Measurements from ENCODE around the gene YPEL5. TPM values are rescaled to one million over a fixed set of nuclear protein-coding genes. Genes with fewer than 3 reads are reported as not detected.

The YPEL5 gene
- total RNA-seq, 1 donor from 2014 or later: 120 TPM

DNA sequence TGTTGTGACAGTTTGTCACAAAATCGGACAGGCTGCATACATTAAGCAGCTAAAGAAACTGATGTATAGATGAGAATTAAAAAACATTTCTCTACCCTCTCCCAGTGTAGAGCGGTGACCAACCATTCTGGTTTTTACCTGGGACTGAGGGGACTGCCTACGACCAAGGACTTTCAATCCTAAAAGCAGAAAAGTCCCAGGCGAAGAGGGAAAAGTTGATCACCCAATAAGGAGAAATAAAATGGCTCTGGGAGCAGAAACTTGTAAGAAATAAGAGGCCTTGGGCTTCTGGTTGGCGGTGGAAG is 30.9 kb upstream of the YPEL5 start:
- Mint-ChIP-seq H3K36me3 (ENCODE audit: low read depth, unreplicated experiment) (no peaks in the 10 kb centered on the region), H3K27ac (ENCODE audit: unreplicated experiment) (no peak overlapping the region)

DNA sequence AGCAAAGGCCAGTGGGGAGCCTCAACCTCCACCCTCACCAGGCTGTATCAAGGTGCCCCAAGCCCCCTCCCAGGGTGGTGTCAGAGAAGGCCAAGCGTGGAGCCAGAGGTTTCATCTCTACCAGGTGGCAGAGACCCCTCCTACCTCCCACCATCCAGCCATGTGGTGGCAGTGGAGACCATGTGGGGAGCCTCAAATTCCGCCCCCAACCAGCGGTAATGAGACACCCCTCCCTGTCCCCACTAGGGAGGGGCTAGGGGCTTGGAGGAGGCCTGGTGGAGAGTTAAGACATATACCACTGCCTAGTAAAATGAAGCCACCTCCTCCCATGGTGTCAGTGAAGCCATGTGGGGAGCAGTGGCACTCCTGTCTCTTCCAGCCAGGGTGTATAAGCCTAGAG is 24.4 kb upstream of the YPEL5 start:
- TF ChIP-seq, protein P1, sequence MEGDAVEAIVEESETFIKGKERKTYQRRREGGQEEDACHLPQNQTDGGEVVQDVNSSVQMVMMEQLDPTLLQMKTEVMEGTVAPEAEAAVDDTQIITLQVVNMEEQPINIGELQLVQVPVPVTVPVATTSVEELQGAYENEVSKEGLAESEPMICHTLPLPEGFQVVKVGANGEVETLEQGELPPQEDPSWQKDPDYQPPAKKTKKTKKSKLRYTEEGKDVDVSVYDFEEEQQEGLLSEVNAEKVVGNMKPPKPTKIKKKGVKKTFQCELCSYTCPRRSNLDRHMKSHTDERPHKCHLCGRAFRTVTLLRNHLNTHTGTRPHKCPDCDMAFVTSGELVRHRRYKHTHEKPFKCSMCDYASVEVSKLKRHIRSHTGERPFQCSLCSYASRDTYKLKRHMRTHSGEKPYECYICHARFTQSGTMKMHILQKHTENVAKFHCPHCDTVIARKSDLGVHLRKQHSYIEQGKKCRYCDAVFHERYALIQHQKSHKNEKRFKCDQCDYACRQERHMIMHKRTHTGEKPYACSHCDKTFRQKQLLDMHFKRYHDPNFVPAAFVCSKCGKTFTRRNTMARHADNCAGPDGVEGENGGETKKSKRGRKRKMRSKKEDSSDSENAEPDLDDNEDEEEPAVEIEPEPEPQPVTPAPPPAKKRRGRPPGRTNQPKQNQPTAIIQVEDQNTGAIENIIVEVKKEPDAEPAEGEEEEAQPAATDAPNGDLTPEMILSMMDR (IDR thresholded peaks at IDR 0.05; ENCODE audit: unreplicated experiment): no peak
- DNase-seq (ENCODE audit: low spot score): no peak
- Mint-ChIP-seq H3K9me3 (ENCODE audit: unreplicated experiment) (peaks cover 3% of the 10 kb centered on the region), H3K36me3 (ENCODE audit: low read depth, unreplicated experiment) (peaks cover 7% of the 10 kb centered on the region), H3K27ac (ENCODE audit: unreplicated experiment) (no peak overlapping the region), H3K4me1 (ENCODE audit: unreplicated experiment) (peaks cover 3% of the 10 kb centered on the region), H3K27me3 (ENCODE audit: unreplicated experiment) (no peaks in the 10 kb centered on the region), H3K4me3 (ENCODE audit: unreplicated experiment) (no peak overlapping the region)

More for the DNA sequence above, 30.9 kb upstream of the YPEL5 start:
- Mint-ChIP-seq H3K27me3 (ENCODE audit: unreplicated experiment) (peaks cover 3% of the 10 kb centered on the region), H3K4me3 (ENCODE audit: unreplicated experiment) (no peak overlapping the region), H3K9me3 (ENCODE audit: unreplicated experiment) (no peaks in the 10 kb centered on the region), H3K4me1 (ENCODE audit: unreplicated experiment) (peaks cover 3% of the 10 kb centered on the region)
- DNase-seq (ENCODE audit: low spot score): no peak
- TF ChIP-seq, protein P1 (IDR thresholded peaks at IDR 0.05; ENCODE audit: unreplicated experiment): peak; percentile 55

DNA sequence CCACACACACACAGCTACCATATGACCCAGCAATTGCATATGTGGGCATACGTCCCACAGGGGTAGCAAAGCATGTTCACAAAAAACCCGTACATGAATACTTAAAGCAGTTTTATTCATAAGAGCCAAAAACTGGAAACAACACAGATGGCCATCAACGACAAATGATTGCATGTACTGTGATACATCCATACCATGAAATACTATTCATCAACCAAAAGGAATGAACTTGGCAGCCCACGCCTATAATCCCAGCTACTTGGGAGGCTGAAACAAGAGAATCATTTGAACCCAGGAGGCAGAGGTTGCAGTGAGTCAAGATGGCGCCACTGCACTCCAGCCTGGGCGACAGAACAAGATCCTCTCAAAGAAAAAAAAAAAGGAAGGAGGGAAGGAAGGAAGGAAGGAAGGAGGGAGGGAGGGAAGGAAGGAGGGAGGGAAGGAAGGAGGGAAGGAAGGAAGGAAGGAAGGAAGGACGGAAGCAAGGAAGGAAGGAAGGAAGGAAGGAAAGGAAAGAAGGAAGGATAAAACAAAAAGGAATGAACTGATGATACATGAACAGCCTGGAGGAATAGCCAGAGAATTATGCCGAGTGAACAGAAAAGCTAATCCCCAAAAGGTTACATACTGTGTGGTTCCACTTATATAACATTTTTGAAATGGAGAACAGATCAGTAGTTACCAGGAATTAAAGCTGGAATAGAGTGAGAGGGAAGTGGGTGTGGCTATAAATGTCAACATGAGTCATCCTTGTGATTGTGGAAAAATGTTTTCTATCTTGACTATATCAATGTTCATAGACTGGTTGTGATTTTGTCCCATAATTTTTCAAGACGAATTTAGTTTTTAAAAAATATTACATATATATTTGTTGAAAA is 19.6 kb upstream of the YPEL5 start:
- DNase-seq (ENCODE audit: low spot score): no peak
- peaks cover 2% of the 10 kb centered on the region for H3K27me3 Mint-ChIP-seq (ENCODE audit: unreplicated experiment)
- peaks cover 3% of the 10 kb centered on the region for H3K9me3 Mint-ChIP-seq (ENCODE audit: unreplicated experiment)
- H3K4me1 Mint-ChIP-seq (ENCODE audit: unreplicated experiment): no peaks in the 10 kb centered on the region
- H3K36me3 Mint-ChIP-seq (ENCODE audit: low read depth, unreplicated experiment): peaks cover 7% of the 10 kb centered on the region
- H3K4me3 Mint-ChIP-seq (ENCODE audit: unreplicated experiment): no peak overlapping the region
- H3K27ac Mint-ChIP-seq (ENCODE audit: unreplicated experiment): no peak overlapping the region
- TF ChIP-seq, protein P1 (IDR thresholded peaks at IDR 0.05; ENCODE audit: unreplicated experiment): no peak

DNA sequence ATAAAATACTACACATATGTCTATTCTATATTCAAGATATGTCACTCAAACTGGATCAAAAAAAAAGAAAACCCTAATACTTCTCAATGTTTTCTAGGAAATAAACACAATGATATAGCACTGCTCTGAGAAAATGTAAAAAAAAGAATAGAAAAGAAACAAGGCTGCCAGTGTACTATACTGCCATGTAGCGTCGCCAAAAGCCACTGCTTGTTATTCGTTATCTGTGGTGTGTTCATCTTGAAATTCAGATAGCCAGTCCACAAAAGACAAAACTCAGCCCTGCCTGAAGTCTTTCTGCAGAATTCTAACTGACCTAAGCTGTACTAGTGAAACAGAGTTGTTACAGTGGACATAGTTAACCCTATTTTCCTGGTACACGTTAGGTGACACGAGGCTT is 12.2 kb upstream of the YPEL5 start:
- Mint-ChIP-seq H3K36me3 (ENCODE audit: low read depth, unreplicated experiment) (no peaks in the 10 kb centered on the region), H3K4me3 (ENCODE audit: unreplicated experiment) (no peak overlapping the region), H3K27ac (ENCODE audit: unreplicated experiment) (no peak overlapping the region), H3K9me3 (ENCODE audit: unreplicated experiment) (no peaks in the 10 kb centered on the region), H3K4me1 (ENCODE audit: unreplicated experiment) (no peaks in the 10 kb centered on the region), H3K27me3 (ENCODE audit: unreplicated experiment) (no peaks in the 10 kb centered on the region)
- no peak for DNase-seq (ENCODE audit: low spot score)
- TF ChIP-seq, protein P1 (IDR thresholded peaks at IDR 0.05; ENCODE audit: unreplicated experiment): no peak

DNA sequence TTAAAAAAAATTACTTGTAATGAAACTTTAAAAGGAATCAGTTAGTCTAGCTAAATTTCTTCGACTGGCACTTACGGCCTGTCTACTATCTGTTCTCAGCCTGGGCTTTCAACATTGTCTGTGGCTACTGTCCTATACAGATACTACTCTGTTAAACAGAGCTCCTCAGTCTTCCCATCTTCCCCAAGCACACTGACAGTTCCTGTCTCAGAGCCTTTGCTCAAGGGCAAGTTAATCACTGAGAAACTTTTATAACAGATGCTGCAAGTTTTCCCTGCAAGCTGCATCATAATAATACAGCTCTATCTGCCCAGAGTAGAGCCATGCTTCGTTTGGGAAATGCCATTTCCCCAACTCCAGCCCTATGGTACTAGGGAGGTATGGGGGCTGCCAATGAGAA is 11.3 kb upstream of the YPEL5 start:
- H3K27me3 Mint-ChIP-seq (ENCODE audit: unreplicated experiment): no peaks in the 10 kb centered on the region
- no peak overlapping the region for H3K27ac Mint-ChIP-seq (ENCODE audit: unreplicated experiment)
- H3K9me3 Mint-ChIP-seq (ENCODE audit: unreplicated experiment): no peaks in the 10 kb centered on the region
- no peaks in the 10 kb centered on the region for H3K4me1 Mint-ChIP-seq (ENCODE audit: unreplicated experiment)
- TF ChIP-seq, protein P1 (IDR thresholded peaks at IDR 0.05; ENCODE audit: unreplicated experiment): no peak
- no peak for DNase-seq (ENCODE audit: low spot score)
- no peaks in the 10 kb centered on the region for H3K36me3 Mint-ChIP-seq (ENCODE audit: low read depth, unreplicated experiment)
- H3K4me3 Mint-ChIP-seq (ENCODE audit: unreplicated experiment): no peak overlapping the region
